Ascending aorta (tissue), 2 donors: ENCODE data around the gene CHRNG. TPM values are rescaled to one million over a fixed set of nuclear protein-coding genes. Genes with fewer than 3 reads are reported as not detected.
"Not testable (repeated sequence)": the region's sequence is repeated elsewhere in the genome, so short reads cannot be mapped to it uniquely, and the experiment has no call there.

Experiments used
- DNase-seq, 2 donors: peaks; one replicate each; pipeline ENCODE4 v3.0.0-alpha.2; 2019; ENCODE audit warnings: low spot score in 2 of 2
- H3K27ac ChIP-seq, 2 donors: fragments of 200-600 bp; sonication (generic); one replicate each; pipeline ENCODE4 v1.5.1; 2016 to 2017; ENCODE audit warnings: mild to moderate bottlenecking in 1 of 2
- H3K27me3 ChIP-seq: fragments of 200-600 bp; sonication (generic); one replicate; pipeline ENCODE4 v1.5.1; 2017
- H3K36me3 ChIP-seq, 2 donors: fragments of 200-600 bp; sonication (generic); one replicate each; pipeline ENCODE4 v1.5.1; 2016
- H3K4me1 ChIP-seq, 2 donors: fragments of 200-600 bp; sonication (generic); one replicate each; pipeline ENCODE4 v1.5.1; 2016 to 2017; ENCODE audit warnings: mild to moderate bottlenecking in 1 of 2
- H3K4me3 ChIP-seq, 2 donors: fragments of 200-600 bp; sonication (generic); one replicate each; pipeline ENCODE4 v1.5.1; 2016 to 2017; ENCODE audit warnings: mild to moderate bottlenecking in 1 of 2
- H3K9me3 ChIP-seq, 2 donors: fragments of 200-600 bp; sonication (generic); one replicate each; pipeline ENCODE4 v1.5.1; 2016
- CTCF ChIP-seq, 3 experiments: fragments of 200-600 bp in 2 of 3; fragments of 450-650 bp in 1 of 3; sonication (generic) in 2 of 3; IDR thresholded peaks; one replicate each; pipeline ENCODE4 v1.5.1; 2016 to 2019; ENCODE audit warnings: antibody characterized with exemption in 3 of 3, mild to moderate bottlenecking in 1 of 3, moderate library complexity in 1 of 3
- intact Hi-C: fragments of 100-400 bp; cut with DNase I; formaldehyde crosslinking; loops from one replicate; pipeline ENCODE4 v1.15.1; 2023
- total RNA-seq: library from RNA; depleted of rRNA; stranded (reverse); fragments of >200 nt; gene quantifications from one replicate; pipeline ENCODE4 v1.1.0, GENCODE V29; 2016

Gene CHRNG
- total RNA-seq, 1 donor from 2014 or later, result not detected

DNA sequence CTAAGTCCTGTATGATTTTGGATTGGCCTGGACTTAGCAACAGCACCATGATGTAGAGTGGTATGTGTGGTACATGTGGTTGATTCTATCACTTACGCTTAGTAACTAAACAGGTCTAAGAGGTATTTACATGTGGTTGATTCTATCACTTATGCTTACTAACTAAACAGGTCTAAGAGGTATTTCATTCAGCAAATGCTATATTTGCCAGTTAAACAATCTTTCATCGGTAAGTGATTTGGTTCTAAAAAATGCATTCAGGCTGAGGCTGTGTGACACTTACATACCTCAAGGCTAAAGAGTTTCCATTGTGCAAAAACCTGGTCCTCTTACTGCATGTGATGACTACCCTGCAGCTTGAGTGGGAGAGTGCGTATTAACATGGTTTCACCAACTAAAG is 24.1 kb downstream of the CHRNG start:
- Histone ChIP-seq H3K4me3 (no peak overlapping the region), H3K27me3 (no peaks in the 10 kb centered on the region), H3K9me3 (no peaks in the 10 kb centered on the region), H3K27ac (no peak overlapping the region), H3K4me1 (no peaks in the 10 kb centered on the region), H3K36me3 (peaks cover 75 to 88% of the 10 kb centered on the region in 2 donors)
- intact Hi-C loops, result no loop called here
- DNase-seq, result no peak
- TF ChIP-seq CTCF (IDR thresholded peaks at IDR 0.05), result no peak

DNA sequence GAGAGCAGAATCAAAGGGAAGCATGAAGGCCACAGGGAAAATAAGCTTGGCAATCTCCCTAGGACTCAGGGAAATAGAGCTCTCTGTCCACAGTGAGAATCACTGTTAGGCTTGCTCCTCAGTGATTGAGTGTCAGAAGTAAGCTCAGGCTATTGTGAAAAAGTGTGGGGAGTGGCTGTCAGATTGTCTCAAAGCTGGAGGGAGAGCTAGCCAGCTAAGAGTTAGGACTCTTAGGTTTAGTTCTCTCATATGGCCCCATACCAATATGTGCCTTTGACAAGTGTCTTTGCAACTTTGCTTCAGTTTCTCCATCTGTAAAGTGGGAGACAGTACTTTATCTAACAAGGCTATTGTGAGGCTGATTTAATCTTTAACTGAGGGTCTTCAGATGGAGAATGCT is 28.2 kb downstream of the CHRNG start:
- DNase-seq, result no peak
- Histone ChIP-seq H3K27me3 (no peaks in the 10 kb centered on the region), H3K4me1 (no peaks in the 10 kb centered on the region), H3K9me3 (no peaks in the 10 kb centered on the region), H3K27ac (no peak overlapping the region), H3K4me3 (no peak overlapping the region), H3K36me3 (peaks cover 72 to 97% of the 10 kb centered on the region in 2 donors)
- TF ChIP-seq CTCF (IDR thresholded peaks at IDR 0.05), result no peak
- intact Hi-C loops, result no loop called here

DNA sequence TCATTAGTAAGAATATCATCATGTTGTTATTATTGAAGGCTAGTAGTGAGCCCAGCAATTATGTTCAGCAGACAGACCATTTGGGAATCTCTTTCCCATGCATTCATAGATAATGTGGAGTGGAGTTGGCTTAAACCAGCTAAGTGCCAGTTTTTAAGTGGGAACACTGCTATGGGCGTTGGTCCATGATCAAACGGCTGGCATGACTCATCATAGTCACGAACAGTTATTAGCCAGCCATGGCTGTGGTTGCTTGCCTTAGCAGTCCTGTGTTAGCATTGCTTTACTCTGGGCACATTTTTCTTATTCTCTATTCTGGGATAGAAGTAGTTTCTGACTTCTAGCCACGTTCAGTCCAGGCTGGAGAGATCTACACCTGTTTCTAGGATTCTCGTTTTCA is 28.7 kb downstream of the CHRNG start:
- TF ChIP-seq CTCF (IDR thresholded peaks at IDR 0.05), result no peak
- Histone ChIP-seq H3K36me3 (peaks cover 70 to 97% of the 10 kb centered on the region in 2 donors), H3K27ac (no peak overlapping the region), H3K27me3 (no peaks in the 10 kb centered on the region), H3K9me3 (no peaks in the 10 kb centered on the region), H3K4me3 (no peak overlapping the region), H3K4me1 (no peaks in the 10 kb centered on the region)
- intact Hi-C loops, result no loop called here
- DNase-seq, result no peak

DNA sequence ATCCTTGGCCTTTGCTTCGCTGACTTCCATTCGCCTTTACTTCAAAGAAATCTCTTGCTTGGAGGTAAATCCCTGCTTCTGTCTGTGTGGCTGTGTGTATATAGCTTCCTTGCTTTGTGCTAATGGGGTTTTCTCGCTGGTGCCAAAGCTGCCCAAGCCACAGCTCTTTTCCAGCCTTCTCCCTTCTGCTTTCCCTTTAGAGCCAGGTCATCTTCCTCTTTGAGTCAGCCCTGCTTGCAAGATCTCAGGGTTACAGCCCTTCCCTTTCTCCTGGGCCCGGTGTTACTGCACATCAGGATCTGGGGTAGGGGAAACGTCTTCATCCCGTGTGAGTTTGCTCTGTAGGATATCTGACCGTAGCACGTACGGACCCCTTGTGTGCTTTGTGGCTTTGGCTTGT is 30.0 kb downstream of the CHRNG start:
- H3K27me3 ChIP-seq, result no peaks in the 10 kb centered on the region
- no peak overlapping the region for H3K4me3 ChIP-seq
- TF ChIP-seq CTCF (IDR thresholded peaks at IDR 0.05), result no peak
- no peak for DNase-seq
- H3K27ac ChIP-seq, result no peak overlapping the region
- no peaks in the 10 kb centered on the region for H3K9me3 ChIP-seq
- intact Hi-C loops, result no loop called here
- H3K36me3 ChIP-seq, result peaks cover 69 to 98% of the 10 kb centered on the region in 2 donors
- H3K4me1 ChIP-seq, result no peaks in the 10 kb centered on the region

DNA sequence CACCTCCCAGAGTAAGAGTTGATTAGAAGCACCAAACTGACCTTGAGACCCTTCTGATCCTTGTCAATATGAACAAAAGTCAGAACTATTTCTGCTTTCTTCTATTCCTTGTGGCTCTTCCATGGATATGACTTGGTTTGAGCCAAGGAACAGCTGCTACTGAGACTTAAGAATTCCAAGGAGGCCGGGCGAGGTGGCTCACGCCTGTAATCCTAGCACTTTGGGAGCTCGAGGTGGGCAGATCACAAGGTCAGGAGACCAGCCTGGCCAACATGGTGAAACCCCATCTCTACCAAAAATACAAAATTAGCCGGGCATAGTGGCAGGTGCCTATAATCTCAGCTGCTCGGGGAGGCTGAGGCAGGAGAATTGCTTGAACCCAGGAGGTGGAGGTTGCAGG is 31.0 kb downstream of the CHRNG start:
- H3K27me3 ChIP-seq, intact Hi-C loops, H3K27ac ChIP-seq, DNase-seq, H3K4me1 ChIP-seq, H3K4me3 ChIP-seq, H3K9me3 ChIP-seq: not testable (repeated sequence)
- H3K36me3 ChIP-seq, result peaks cover 63 to 98% of the 10 kb centered on the region in 2 donors

- TF ChIP-seq CTCF (IDR thresholded peaks at IDR 0.05), result no peak
- Histone ChIP-seq H3K27ac (no peak overlapping the region), H3K27me3 (no peaks in the 10 kb centered on the region), H3K4me1 (no peaks in the 10 kb centered on the region), H3K9me3 (no peaks in the 10 kb centered on the region), H3K36me3 (peaks cover 59 to 93% of the 10 kb centered on the region in 2 donors), H3K4me3 (no peak overlapping the region)
- no peak for DNase-seq
- intact Hi-C loops, result no loop called here
Measured at GRCh38 chr2:232571026-232571474, 31.6 kb downstream of the CHRNG start.
